Keratinocyte (primary cell): ENCODE data around the gene SHROOM1.

Experiments
- CTCF ChIP-seq, 3 experiments: IDR thresholded peaks in 1 of 3; conservative IDR thresholded peaks in 1 of 3; optimal IDR thresholded peaks in 1 of 3; 2 replicates in 2 of 3; 3 replicates in 1 of 3; pipeline versions ENCODE3 to v1.5.1; 2011; ENCODE audit warnings: low read length in 3 of 3, mild to moderate bottlenecking in 3 of 3, moderate library complexity in 2 of 3, control low read depth in 1 of 3, inconsistent platforms in 1 of 3; ENCODE audit not compliant: insufficient read depth in 2 of 3; ENCODE audit errors: extremely low read depth in 1 of 3
- EZH2 ChIP-seq: IDR thresholded peaks from one replicate; pipeline ENCODE4 v1.6.1; 2012; ENCODE audit warnings: inconsistent platforms, mild to moderate bottlenecking, low read length, moderate library complexity

GRCh38 chr5:132832612-132833011 lies 2.2 kb upstream of the SHROOM1 start:
- TF ChIP-seq EZH2 (no peak), CTCF (optimal IDR thresholded peaks at IDR 0.05 in 1 of 3, IDR thresholded peaks at IDR 0.05 in 1 of 3, conservative IDR thresholded peaks at IDR 0.05 in 1 of 3; ENCODE audit: extremely low read depth in 1 of 3, insufficient read depth in 2 of 3, low read length in 3 of 3) (no peak)
